Measurements from ENCODE around the gene MAP4K5. TPM values are rescaled to one million over a fixed set of nuclear protein-coding genes. Genes with fewer than 3 reads are reported as not detected.
A peak's percentile ranks its signal among the peaks of the same experiment; 100 is the strongest.

Gene MAP4K5
- total and polyA plus RNA-seq, 2 experiments from 2014 or later = 98.0 to 166 TPM

- Histone ChIP-seq H3F3A (ENCODE audit: insufficient read depth) (peaks cover 26% of the 10 kb centered on the region), H3K9ac (no peak overlapping the region), H3K27me3 (replicated peaks; ENCODE audit: insufficient read depth) (no peaks in the 10 kb centered on the region), H3K27ac (no peak overlapping the region), H3K9me3 (ENCODE audit: low read depth) (no peaks in the 10 kb centered on the region), H3K4me1 (ENCODE audit: insufficient read depth) (peaks cover 55% of the 10 kb centered on the region), H2AFZ (no peak overlapping the region), H3K36me3 (ENCODE audit: low read depth) (0 out of 2 replicates have a peak, but pooled peaks cover 3% of the 10 kb centered on the region), H3K9me2 (ENCODE audit: insufficient read depth) (no peaks in the 10 kb centered on the region), H3K4me3 (no peak overlapping the region), H3K4me2 (ENCODE audit: unreplicated experiment) (no peak overlapping the region), H3K79me2 (ENCODE audit: insufficient read depth) (peaks cover 99% of the 10 kb centered on the region), H4K20me1 (ENCODE audit: insufficient read depth) (peaks cover 43% of the 10 kb centered on the region)
- DNase-seq = no peak
- in situ Hi-C loops (cut with MboI) = no loop called here
- TF ChIP-seq EZH2phosphoT487 (IDR thresholded peaks at IDR 0.05; ENCODE audit: insufficient read depth, low read depth) (no peak), EZH2 (IDR thresholded peaks at IDR 0.05; ENCODE audit: insufficient read depth, poor library complexity, severe bottlenecking) (no peak)
- WGBS, 2 experiments (ENCODE audit: low coverage in 1 of 2, low lambda C conversion rate in 2 of 2, missing lambda C conversion rate in 2 of 2) = 80 to 81% methylated on average over 5 of the region's 5 CpGs
These were observed 8.9 kb downstream of the MAP4K5 start for GRCh38 chr14:50523271-50524041.

- H3K4me1 ChIP-seq (ENCODE audit: insufficient read depth) = peaks cover 40% of the 10 kb centered on the region
- H3K9me3 ChIP-seq (ENCODE audit: low read depth) = no peaks in the 10 kb centered on the region
- H3K9ac ChIP-seq = no peak overlapping the region
- peak overlapping the region; percentile 75 for H3K27ac ChIP-seq
- no peak for TF ChIP-seq EZH2phosphoT487 (IDR thresholded peaks at IDR 0.05; ENCODE audit: insufficient read depth, low read depth)
- peak overlapping the region; percentile 58 for H3K4me2 ChIP-seq (ENCODE audit: unreplicated experiment)
- H3K4me3 ChIP-seq = peak overlapping the region; percentile 13; the same call in 1 of the 2 replicates
- 0 out of 2 replicates have a peak, but pooled peaks cover 3% of the 10 kb centered on the region for H3K36me3 ChIP-seq (ENCODE audit: low read depth)
- no peak overlapping the region for H2AFZ ChIP-seq
- in situ Hi-C loops (cut with MboI) = no loop called here
- peaks cover 100% of the 10 kb centered on the region for H3K79me2 ChIP-seq (ENCODE audit: insufficient read depth)
- H3K27me3 ChIP-seq (replicated peaks; ENCODE audit: insufficient read depth) = no peaks in the 10 kb centered on the region
- 95 to 97% methylated on average over 1 of the region's 1 CpG for WGBS, 2 experiments (ENCODE audit: low coverage in 1 of 2, low lambda C conversion rate in 2 of 2, missing lambda C conversion rate in 2 of 2)
- peaks cover 19% of the 10 kb centered on the region for H3F3A ChIP-seq (ENCODE audit: insufficient read depth)
- H4K20me1 ChIP-seq (ENCODE audit: insufficient read depth) = peaks cover 43% of the 10 kb centered on the region
- H3K9me2 ChIP-seq (ENCODE audit: insufficient read depth) = no peaks in the 10 kb centered on the region
- no peak for DNase-seq
These were observed 10.4 kb downstream of the MAP4K5 start for GRCh38 chr14:50521912-50522341.

GRCh38 chr14:50520947-50521815 is 11.2 kb downstream of the MAP4K5 start:
- 33 to 38% methylated on average over 4 to 5 of the region's 5 CpGs for WGBS, 2 experiments (ENCODE audit: low coverage in 1 of 2, low lambda C conversion rate in 2 of 2, missing lambda C conversion rate in 2 of 2)
- H3K9me3 ChIP-seq (ENCODE audit: low read depth) = no peaks in the 10 kb centered on the region
- H2AFZ ChIP-seq = no peak overlapping the region
- H3K36me3 ChIP-seq (ENCODE audit: low read depth) = no peaks in the 10 kb centered on the region
- peak overlapping the region; percentile 75 for H3K27ac ChIP-seq
- H4K20me1 ChIP-seq (ENCODE audit: insufficient read depth) = peaks cover 41% of the 10 kb centered on the region
- TF ChIP-seq EZH2phosphoT487 (IDR thresholded peaks at IDR 0.05; ENCODE audit: insufficient read depth, low read depth) = no peak
- TF ChIP-seq EZH2 (IDR thresholded peaks at IDR 0.05; ENCODE audit: insufficient read depth, poor library complexity, severe bottlenecking) = no peak
- peak; percentile 90 for DNase-seq
- in situ Hi-C loops (cut with MboI) = no loop called here
- H3K9ac ChIP-seq = peak overlapping the region; percentile 52
- peak overlapping the region; percentile 13; the same call in 1 of the 2 replicates for H3K4me3 ChIP-seq
- peaks cover 34% of the 10 kb centered on the region for H3K4me1 ChIP-seq (ENCODE audit: insufficient read depth)
- no peaks in the 10 kb centered on the region for H3K9me2 ChIP-seq (ENCODE audit: insufficient read depth)
- peaks cover 19% of the 10 kb centered on the region for H3F3A ChIP-seq (ENCODE audit: insufficient read depth)
- no peaks in the 10 kb centered on the region for H3K27me3 ChIP-seq (replicated peaks; ENCODE audit: insufficient read depth)
- peaks cover 100% of the 10 kb centered on the region for H3K79me2 ChIP-seq (ENCODE audit: insufficient read depth)
- peak overlapping the region; percentile 58 for H3K4me2 ChIP-seq (ENCODE audit: unreplicated experiment)

GRCh38 chr14:50516091-50516490 is 16.3 kb downstream of the MAP4K5 start:
- in situ Hi-C loops (cut with MboI) = no loop called here
- Histone ChIP-seq H3K27me3 (replicated peaks; ENCODE audit: insufficient read depth) (no peaks in the 10 kb centered on the region), H3K4me1 (ENCODE audit: insufficient read depth) (peaks cover 3% of the 10 kb centered on the region)

More at GRCh38 chr14:50516091-50516490, 16.3 kb downstream of the MAP4K5 start:
- Histone ChIP-seq H3K4me2 (ENCODE audit: unreplicated experiment) (no peak overlapping the region), H2AFZ (no peak overlapping the region), H3F3A (ENCODE audit: insufficient read depth) (peaks cover 9% of the 10 kb centered on the region), H3K9me2 (ENCODE audit: insufficient read depth) (no peaks in the 10 kb centered on the region), H3K9me3 (ENCODE audit: low read depth) (no peaks in the 10 kb centered on the region), H3K9ac (no peak overlapping the region), H3K27ac (no peak overlapping the region), H3K4me3 (no peak overlapping the region), H3K36me3 (ENCODE audit: low read depth) (0 out of 2 replicates have a peak, but pooled peaks cover 5% of the 10 kb centered on the region), H4K20me1 (ENCODE audit: insufficient read depth) (peaks cover 33% of the 10 kb centered on the region), H3K79me2 (ENCODE audit: insufficient read depth) (peaks cover 100% of the 10 kb centered on the region)
- TF ChIP-seq EZH2 (IDR thresholded peaks at IDR 0.05; ENCODE audit: insufficient read depth, poor library complexity, severe bottlenecking) (no peak), EZH2phosphoT487 (IDR thresholded peaks at IDR 0.05; ENCODE audit: insufficient read depth, low read depth) (no peak)
- 96 to 97% methylated on average over 2 of the region's 2 CpGs for WGBS, 2 experiments (ENCODE audit: low coverage in 1 of 2, low lambda C conversion rate in 2 of 2, missing lambda C conversion rate in 2 of 2)
- DNase-seq = no peak

Measured in GM23248 (cell line).